ENCODE data around the gene METTL13.

DNA sequence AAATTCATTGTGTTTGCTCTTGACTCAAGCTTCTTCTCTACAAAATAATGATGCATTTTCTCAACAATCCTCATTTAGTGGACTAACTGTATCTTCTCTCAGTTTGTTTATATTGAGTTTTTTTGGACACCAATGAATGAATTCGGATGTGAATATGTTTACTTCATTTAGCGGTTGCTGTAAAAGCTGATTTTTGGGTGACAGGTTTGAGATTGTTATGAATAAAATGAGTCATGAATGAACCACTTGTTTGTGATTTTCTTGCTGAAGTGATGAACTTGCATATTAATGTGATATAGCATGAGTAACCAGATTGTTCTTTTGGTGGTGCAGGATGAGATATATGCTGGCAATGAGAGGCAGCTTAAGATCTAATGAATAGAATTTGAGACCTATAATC is 62.9 kb downstream of the METTL13 start:
- no peak for TF ChIP-seq CTCF (conservative IDR thresholded peaks at IDR 0.05; ENCODE audit: low read length)
- TF ChIP-seq EZH2phosphoT487 (IDR thresholded peaks at IDR 0.05; ENCODE audit: borderline replicate concordance, low read depth, low read length): no peak

All from OCI-LY7 (cell line).